ENCODE measurements around the gene NELFCD.

The NELFCD gene

GRCh38 chr20:59022754-59023153 is 41.7 kb downstream of the NELFCD start:
- no peak overlapping the region for H2BK12ac ChIP-seq (ENCODE audit: low read length)
- peaks cover 0 to 3% of the 10 kb centered on the region in 2 experiments for H3K4me1 ChIP-seq (ENCODE audit: control insufficient read depth in 1 of 2, insufficient read depth in 2 of 2, low read length in 2 of 2)
- H4K91ac ChIP-seq (ENCODE audit: low read depth, low read length) = no peak overlapping the region

DNA sequence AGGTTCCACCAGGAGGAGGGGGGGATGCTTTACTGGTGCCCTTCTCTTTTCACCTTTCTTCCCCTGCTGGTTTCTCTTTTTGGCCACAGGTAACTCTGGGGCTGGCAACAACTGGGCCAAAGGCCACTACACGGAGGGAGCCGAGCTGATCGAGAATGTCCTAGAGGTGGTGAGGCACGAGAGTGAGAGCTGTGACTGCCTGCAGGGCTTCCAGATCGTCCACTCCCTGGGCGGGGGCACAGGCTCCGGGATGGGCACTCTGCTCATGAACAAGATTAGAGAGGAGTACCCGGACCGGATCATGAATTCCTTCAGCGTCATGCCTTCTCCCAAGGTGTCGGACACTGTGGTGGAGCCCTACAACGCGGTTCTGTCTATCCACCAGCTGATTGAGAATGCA is 42.6 kb downstream of the NELFCD start:
- H2BK5ac ChIP-seq (ENCODE audit: low read depth, low read length, poor library complexity) = no peak overlapping the region
- no peak overlapping the region for H3K9ac ChIP-seq (ENCODE audit: low read length)
- no peak overlapping the region for H3K18ac ChIP-seq (ENCODE audit: low read length)
- H3K4me1 ChIP-seq (ENCODE audit: control insufficient read depth in 1 of 2, insufficient read depth in 2 of 2, low read length in 2 of 2) = peaks cover 0 to 3% of the 10 kb centered on the region in 2 experiments
- no peaks in the 10 kb centered on the region for H3K79me2 ChIP-seq (ENCODE audit: control insufficient read depth, insufficient read depth, low read length, poor library complexity)
- no peak overlapping the region for H2BK120ac ChIP-seq (ENCODE audit: insufficient read depth, low read length, poor library complexity)
- no peak overlapping the region for H2BK12ac ChIP-seq (ENCODE audit: low read length)
- H4K91ac ChIP-seq (ENCODE audit: low read depth, low read length) = no peak overlapping the region
- H3K23ac ChIP-seq (ENCODE audit: low read length) = no peak overlapping the region
- peaks cover 18 to 29% of the 10 kb centered on the region in 2 experiments for H3K36me3 ChIP-seq (ENCODE audit: control insufficient read depth in 1 of 2, insufficient read depth in 2 of 2, low read length in 2 of 2)
- no peak overlapping the region for H4K12ac ChIP-seq (ENCODE audit: low read depth, low read length)
- no peak overlapping the region for H2AFZ ChIP-seq (ENCODE audit: insufficient read depth, low read length, poor library complexity)
- no peak overlapping the region for H3K4ac ChIP-seq (ENCODE audit: low read depth, low read length)
- no CpG with 5 or more reads among the region's 13 CpGs for WGBS (ENCODE audit: extremely low coverage, insufficient coverage, insufficient read length)
- peaks cover 2% of the 10 kb centered on the region for H3K9me3 ChIP-seq (ENCODE audit: insufficient read depth, low read depth, low read length)
- H3K4me2 ChIP-seq (ENCODE audit: low read length) = no peak overlapping the region
- no peaks in the 10 kb centered on the region for H3K27me3 ChIP-seq (ENCODE audit: insufficient read depth, low read length)
- H3K4me3 ChIP-seq (ENCODE audit: low read depth, low read length) = no peak overlapping the region
- H3K27ac ChIP-seq (ENCODE audit: low read depth, low read length) = no peak overlapping the region
- no peaks in the 10 kb centered on the region for H3K79me1 ChIP-seq (ENCODE audit: low read length)
- no peak for DNase-seq
- no peak overlapping the region for H2AK5ac ChIP-seq (ENCODE audit: low read length)
- H4K8ac ChIP-seq (ENCODE audit: low read depth, low read length) = no peak overlapping the region
- H3K14ac ChIP-seq (ENCODE audit: low read length) = no peak overlapping the region

More at GRCh38 chr20:59022754-59023153, 41.7 kb downstream of the NELFCD start:
- no peak overlapping the region for H3K4ac ChIP-seq (ENCODE audit: low read depth, low read length)
- no peak overlapping the region for H2AFZ ChIP-seq (ENCODE audit: insufficient read depth, low read length, poor library complexity)
- no peak overlapping the region for H3K4me2 ChIP-seq (ENCODE audit: low read length)
- no peak overlapping the region for H3K27ac ChIP-seq (ENCODE audit: low read depth, low read length)
- no peak overlapping the region for H2BK5ac ChIP-seq (ENCODE audit: low read depth, low read length, poor library complexity)
- H3K36me3 ChIP-seq (ENCODE audit: control insufficient read depth in 1 of 2, insufficient read depth in 2 of 2, low read length in 2 of 2) = peaks cover 18 to 29% of the 10 kb centered on the region in 2 experiments
- no peak overlapping the region for H4K12ac ChIP-seq (ENCODE audit: low read depth, low read length)
- no peak overlapping the region for H3K18ac ChIP-seq (ENCODE audit: low read length)
- H4K8ac ChIP-seq (ENCODE audit: low read depth, low read length) = no peak overlapping the region
- H3K79me2 ChIP-seq (ENCODE audit: control insufficient read depth, insufficient read depth, low read length, poor library complexity) = no peaks in the 10 kb centered on the region
- no peaks in the 10 kb centered on the region for H3K27me3 ChIP-seq (ENCODE audit: insufficient read depth, low read length)
- no peak overlapping the region for H3K4me3 ChIP-seq (ENCODE audit: low read depth, low read length)
- no peak overlapping the region for H3K23ac ChIP-seq (ENCODE audit: low read length)
- H3K79me1 ChIP-seq (ENCODE audit: low read length) = no peaks in the 10 kb centered on the region
- no CpG with 5 or more reads among the region's 15 CpGs for WGBS (ENCODE audit: extremely low coverage, insufficient coverage, insufficient read length)
- no peak overlapping the region for H2AK5ac ChIP-seq (ENCODE audit: low read length)
- no peak overlapping the region for H3K14ac ChIP-seq (ENCODE audit: low read length)
- no peak for DNase-seq
- no peak overlapping the region for H2BK120ac ChIP-seq (ENCODE audit: insufficient read depth, low read length, poor library complexity)
- peaks cover 2% of the 10 kb centered on the region for H3K9me3 ChIP-seq (ENCODE audit: insufficient read depth, low read depth, low read length)
- H3K9ac ChIP-seq (ENCODE audit: low read length) = no peak overlapping the region

DNA sequence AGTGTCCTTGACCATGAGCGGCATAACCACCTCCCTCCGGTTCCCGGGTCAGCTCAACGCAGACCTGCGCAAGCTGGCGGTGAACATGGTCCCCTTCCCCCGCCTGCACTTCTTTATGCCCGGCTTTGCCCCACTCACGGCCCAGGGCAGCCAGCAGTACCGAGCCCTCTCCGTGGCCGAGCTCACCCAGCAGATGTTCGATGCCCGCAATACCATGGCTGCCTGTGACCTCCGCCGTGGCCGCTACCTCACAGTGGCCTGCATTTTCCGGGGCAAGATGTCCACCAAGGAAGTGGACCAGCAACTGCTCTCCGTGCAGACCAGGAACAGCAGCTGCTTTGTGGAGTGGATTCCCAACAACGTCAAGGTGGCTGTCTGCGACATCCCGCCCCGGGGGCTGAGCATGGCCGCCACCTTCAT is 43.1 kb downstream of the NELFCD start:
- H3K4ac ChIP-seq (ENCODE audit: low read depth, low read length) = no peak overlapping the region
- no peak for DNase-seq
- H3K79me2 ChIP-seq (ENCODE audit: control insufficient read depth, insufficient read depth, low read length, poor library complexity) = no peaks in the 10 kb centered on the region
- H2AK5ac ChIP-seq (ENCODE audit: low read length) = no peak overlapping the region
- no peak overlapping the region for H3K4me2 ChIP-seq (ENCODE audit: low read length)
- H3K27me3 ChIP-seq (ENCODE audit: insufficient read depth, low read length) = no peaks in the 10 kb centered on the region
- no peak overlapping the region for H2BK120ac ChIP-seq (ENCODE audit: insufficient read depth, low read length, poor library complexity)
- peaks cover 2% of the 10 kb centered on the region for H3K9me3 ChIP-seq (ENCODE audit: insufficient read depth, low read depth, low read length)
- no CpG with 5 or more reads among the region's 24 CpGs for WGBS (ENCODE audit: extremely low coverage, insufficient coverage, insufficient read length)
- peaks cover 0 to 2% of the 10 kb centered on the region in 2 experiments for H3K4me1 ChIP-seq (ENCODE audit: control insufficient read depth in 1 of 2, insufficient read depth in 2 of 2, low read length in 2 of 2)
- no peak overlapping the region for H2AFZ ChIP-seq (ENCODE audit: insufficient read depth, low read length, poor library complexity)
- no peaks in the 10 kb centered on the region for H3K79me1 ChIP-seq (ENCODE audit: low read length)
- no peak overlapping the region for H4K91ac ChIP-seq (ENCODE audit: low read depth, low read length)
- H3K36me3 ChIP-seq (ENCODE audit: control insufficient read depth in 1 of 2, insufficient read depth in 2 of 2, low read length in 2 of 2) = peaks cover 18 to 33% of the 10 kb centered on the region in 2 experiments
- no peak overlapping the region for H4K12ac ChIP-seq (ENCODE audit: low read depth, low read length)
- H3K9ac ChIP-seq (ENCODE audit: low read length) = no peak overlapping the region
- no peak overlapping the region for H2BK5ac ChIP-seq (ENCODE audit: low read depth, low read length, poor library complexity)
- H3K4me3 ChIP-seq (ENCODE audit: low read depth, low read length) = no peak overlapping the region
- H3K14ac ChIP-seq (ENCODE audit: low read length) = no peak overlapping the region
- H3K18ac ChIP-seq (ENCODE audit: low read length) = no peak overlapping the region
- no peak overlapping the region for H3K23ac ChIP-seq (ENCODE audit: low read length)
- H3K27ac ChIP-seq (ENCODE audit: low read depth, low read length) = no peak overlapping the region
- H2BK12ac ChIP-seq (ENCODE audit: low read length) = no peak overlapping the region
- no peak overlapping the region for H4K8ac ChIP-seq (ENCODE audit: low read depth, low read length)

- no peak overlapping the region for H3K27ac ChIP-seq (ENCODE audit: low read depth, low read length)
- no peak for DNase-seq
- no peak overlapping the region for H3K14ac ChIP-seq (ENCODE audit: low read length)
- H2BK5ac ChIP-seq (ENCODE audit: low read depth, low read length, poor library complexity) = no peak overlapping the region
- peaks cover 2% of the 10 kb centered on the region for H3K9me3 ChIP-seq (ENCODE audit: insufficient read depth, low read depth, low read length)
- H2AFZ ChIP-seq (ENCODE audit: insufficient read depth, low read length, poor library complexity) = no peak overlapping the region
- no peak overlapping the region for H2BK120ac ChIP-seq (ENCODE audit: insufficient read depth, low read length, poor library complexity)
- H3K9ac ChIP-seq (ENCODE audit: low read length) = no peak overlapping the region
- H3K79me2 ChIP-seq (ENCODE audit: control insufficient read depth, insufficient read depth, low read length, poor library complexity) = no peaks in the 10 kb centered on the region
- no peaks in the 10 kb centered on the region for H3K4me1 ChIP-seq (ENCODE audit: control insufficient read depth in 1 of 2, insufficient read depth in 2 of 2, low read length in 2 of 2)
- H3K18ac ChIP-seq (ENCODE audit: low read length) = no peak overlapping the region
- no peak overlapping the region for H3K23ac ChIP-seq (ENCODE audit: low read length)
- H3K4me3 ChIP-seq (ENCODE audit: low read depth, low read length) = no peak overlapping the region
- no peak overlapping the region for H3K4me2 ChIP-seq (ENCODE audit: low read length)
- H4K12ac ChIP-seq (ENCODE audit: low read depth, low read length) = no peak overlapping the region
- no CpG with 5 or more reads among the region's 2 CpGs for WGBS (ENCODE audit: extremely low coverage, insufficient coverage, insufficient read length)
- H3K27me3 ChIP-seq (ENCODE audit: insufficient read depth, low read length) = no peaks in the 10 kb centered on the region
- peaks cover 18 to 33% of the 10 kb centered on the region in 2 experiments for H3K36me3 ChIP-seq (ENCODE audit: control insufficient read depth in 1 of 2, insufficient read depth in 2 of 2, low read length in 2 of 2)
- H4K8ac ChIP-seq (ENCODE audit: low read depth, low read length) = no peak overlapping the region
- no peak overlapping the region for H2BK12ac ChIP-seq (ENCODE audit: low read length)
- no peaks in the 10 kb centered on the region for H3K79me1 ChIP-seq (ENCODE audit: low read length)
- H4K91ac ChIP-seq (ENCODE audit: low read depth, low read length) = no peak overlapping the region
- H3K4ac ChIP-seq (ENCODE audit: low read depth, low read length) = no peak overlapping the region
- no peak overlapping the region for H2AK5ac ChIP-seq (ENCODE audit: low read length)
These were observed 44.0 kb downstream of the NELFCD start for GRCh38 chr20:59025086-59025485.

All from trophoblast cell (in vitro differentiated cells and primary cell).